SKM-1 (cell line): ENCODE data around the gene MSRB2.

Experiments
- DNase-seq: peaks from one replicate; lab custom pipeline; 2025; ENCODE audit not compliant: unreplicated experiment; lab: John Stamatoyannopoulos, UW

MSRB2 gene

GRCh38 chr10:23111517-23112286, 16.3 kb downstream of the MSRB2 start:
- no peak for DNase-seq

GRCh38 chr10:23114228-23114850, 19.0 kb downstream of the MSRB2 start:
- no peak for DNase-seq

GRCh38 chr10:23116486-23117205, 21.3 kb downstream of the MSRB2 start:
- no peak for DNase-seq

- no peak for DNase-seq
Observed at GRCh38 chr10:23120001-23120934, 24.9 kb downstream of the MSRB2 start.

GRCh38 chr10:23121135-23121534, 25.8 kb downstream of the MSRB2 start:
- DNase-seq, result no peak

GRCh38 chr10:23136462-23136861, 41.1 kb downstream of the MSRB2 start:
- no peak for DNase-seq

GRCh38 chr10:23139677-23140076, 44.3 kb downstream of the MSRB2 start:
- DNase-seq, result no peak

- no peak for DNase-seq
Observed at GRCh38 chr10:23141995-23142394, 46.6 kb downstream of the MSRB2 start.

- no peak for DNase-seq
Observed at GRCh38 chr10:23146258-23146657, 50.9 kb downstream of the MSRB2 start.

GRCh38 chr10:23147035-23147434, 51.7 kb downstream of the MSRB2 start:
- DNase-seq, result no peak

GRCh38 chr10:23148214-23148613, 52.8 kb downstream of the MSRB2 start:
- DNase-seq, result no peak

GRCh38 chr10:23150091-23150490, 54.7 kb downstream of the MSRB2 start:
- no peak for DNase-seq

GRCh38 chr10:23150610-23151009, 55.2 kb downstream of the MSRB2 start:
- no peak for DNase-seq

GRCh38 chr10:23151071-23151470, 55.7 kb downstream of the MSRB2 start:
- DNase-seq, result no peak

- no peak for DNase-seq
Observed at GRCh38 chr10:23155169-23155568, 59.8 kb downstream of the MSRB2 start.

GRCh38 chr10:23156447-23157150, 61.2 kb downstream of the MSRB2 start:
- no peak for DNase-seq

GRCh38 chr10:23157239-23157681, 61.9 kb downstream of the MSRB2 start:
- DNase-seq, result no peak

GRCh38 chr10:23157691-23158369, 62.5 kb downstream of the MSRB2 start:
- peak; percentile 24 for DNase-seq

GRCh38 chr10:23158370-23158769, 63.0 kb downstream of the MSRB2 start:
- no peak for DNase-seq
